ENCODE results near the gene NUP188. TPM values are rescaled to one million over a fixed set of nuclear protein-coding genes. Genes with fewer than 3 reads are reported as not detected.

The NUP188 gene
- total and polyA plus RNA-seq, 2 experiments from 2014 or later: 25.5 to 117 TPM

- no peak overlapping the region for H3K4me3 ChIP-seq
- no peaks in the 10 kb centered on the region for H3K9me2 ChIP-seq (ENCODE audit: insufficient read depth)
- H3K4me3 Mint-ChIP-seq: no peak overlapping the region
- H3K36me3 Mint-ChIP-seq (ENCODE audit: low read depth): peaks cover 34% of the 10 kb centered on the region
- no peak for TF ChIP-seq ZNF114 (CRISPR knock-in tag; IDR thresholded peaks at IDR 0.05)
- TF ChIP-seq ETS1 (IDR thresholded peaks at IDR 0.05): no peak
- no peak for TF ChIP-seq ZNF331 (CRISPR knock-in tag; IDR thresholded peaks at IDR 0.05; ENCODE audit: low read depth)
- no peak for TF ChIP-seq STAT1 (IDR thresholded peaks at IDR 0.05; ENCODE audit: unreplicated experiment)
- TF ChIP-seq REST (IDR thresholded peaks at IDR 0.05; ENCODE audit: unreplicated experiment): no peak
- no peak for TF ChIP-seq JUNB (IDR thresholded peaks at IDR 0.05; ENCODE audit: unreplicated experiment)
- no peak for TF ChIP-seq CTCF (conservative IDR thresholded peaks at IDR 0.05; ENCODE audit: low read depth in 2 of 2)
- no peak for TF ChIP-seq EZH2phosphoT487 (IDR thresholded peaks at IDR 0.05; ENCODE audit: unreplicated experiment)
- TF ChIP-seq CREB1 (CRISPR knock-in tag; IDR thresholded peaks at IDR 0.05; ENCODE audit: low read depth): no peak
- no peak for TF ChIP-seq ZNF462 (CRISPR knock-in tag; IDR thresholded peaks at IDR 0.05)
- TF ChIP-seq POLR2AphosphoS5 (IDR thresholded peaks at IDR 0.05; ENCODE audit: low read depth): no peak
- TF ChIP-seq NANOG (IDR thresholded peaks at IDR 0.05; ENCODE audit: borderline replicate concordance): no peak
- TF ChIP-seq EZH2 (IDR thresholded peaks at IDR 0.05; ENCODE audit: low read depth, unreplicated experiment): no peak
- no peaks in the 10 kb centered on the region for H3F3A ChIP-seq (replicated peaks; ENCODE audit: low read depth)
- no peak overlapping the region for H3K4me2 ChIP-seq
- no peak overlapping the region for H3K27ac ChIP-seq (ENCODE audit: low read depth)
- H3K4me1 ChIP-seq (ENCODE audit: insufficient read depth): no peaks in the 10 kb centered on the region
- no peaks in the 10 kb centered on the region for H3K9me3 Mint-ChIP-seq
- no peak for DNase-seq (ENCODE audit: low spot score)
- H3K27me3 Mint-ChIP-seq (ENCODE audit: insufficient read depth, low read depth, poor library complexity): peaks cover 2% of the 10 kb centered on the region
- H4K20me1 ChIP-seq (replicated peaks; ENCODE audit: insufficient read depth): peaks cover 16% of the 10 kb centered on the region
- peaks cover 6% of the 10 kb centered on the region; the same call in 2 of the 3 replicates for H3K4me1 Mint-ChIP-seq
- H2AFZ ChIP-seq: no peak overlapping the region
- H3K27ac Mint-ChIP-seq: no peak overlapping the region
- H3K36me3 ChIP-seq (ENCODE audit: insufficient read depth): no peaks in the 10 kb centered on the region
- H3K27me3 ChIP-seq (ENCODE audit: insufficient read depth): no peaks in the 10 kb centered on the region
- peaks cover 20% of the 10 kb centered on the region for H3K79me2 ChIP-seq (replicated peaks; ENCODE audit: insufficient read depth)
- ATAC-seq: no peak
These were observed 43.5 kb upstream of the NUP188 start for GRCh38 chr9:128903871-128904620.

Measured in GM23338 (cell line).